HTR-8/SVneo (cell line): ENCODE measurements around the gene SPIN1.
A peak's percentile ranks its signal among the peaks of the same experiment; 100 is the strongest.

Source experiments
- DNase-seq: peaks from one replicate; pipeline ENCODE4 v3.0.0; 2011; ENCODE audit warnings: low spot score, mixed read lengths; ENCODE audit not compliant: insufficient read length
- FAIRE-seq: peaks from 2 replicates; lab custom pipeline; 2011; peaks lifted over from hg19 to GRCh38; lab: Jason Lieb, UNC

SPIN1 gene

GRCh38 chr9:88429595-88430430 lies 41.6 kb downstream of the SPIN1 start:
- DNase-seq = no peak
- no peak for FAIRE-seq

GRCh38 chr9:88433583-88434255 lies 45.5 kb downstream of the SPIN1 start:
- FAIRE-seq (no peak), DNase-seq (peak; percentile 44)

- DNase-seq (no peak), FAIRE-seq (no peak)
Observed at GRCh38 chr9:88435336-88435735, 47.1 kb downstream of the SPIN1 start.

- no peak for DNase-seq
- no peak for FAIRE-seq
Observed at GRCh38 chr9:88436379-88436778, 48.1 kb downstream of the SPIN1 start.

GRCh38 chr9:88437210-88438146 lies 49.2 kb downstream of the SPIN1 start:
- FAIRE-seq (no peak), DNase-seq (no peak)

GRCh38 chr9:88438811-88439210 lies 50.6 kb downstream of the SPIN1 start:
- DNase-seq (no peak), FAIRE-seq (no peak)

GRCh38 chr9:88441301-88442007 lies 53.2 kb downstream of the SPIN1 start:
- no peak for FAIRE-seq

GRCh38 chr9:88443480-88444113 lies 55.4 kb downstream of the SPIN1 start:
- FAIRE-seq (no peak), DNase-seq (no peak)

More at GRCh38 chr9:88441301-88442007, 53.2 kb downstream of the SPIN1 start:
- DNase-seq = no peak

GRCh38 chr9:88446728-88447127 lies 58.5 kb downstream of the SPIN1 start:
- FAIRE-seq (no peak), DNase-seq (no peak)

- DNase-seq (no peak), FAIRE-seq (no peak)
Observed at GRCh38 chr9:88447431-88447830, 59.2 kb downstream of the SPIN1 start.

GRCh38 chr9:88451160-88451559 lies 62.9 kb downstream of the SPIN1 start:
- FAIRE-seq (no peak), DNase-seq (no peak)

GRCh38 chr9:88458716-88459465 lies 70.6 kb downstream of the SPIN1 start:
- DNase-seq = no peak
- FAIRE-seq = no peak

GRCh38 chr9:88460587-88461332 lies 72.5 kb downstream of the SPIN1 start:
- FAIRE-seq (no peak), DNase-seq (no peak)

GRCh38 chr9:88462191-88462590 lies 73.9 kb downstream of the SPIN1 start:
- DNase-seq (no peak), FAIRE-seq (no peak)

GRCh38 chr9:88464851-88465250 lies 76.6 kb downstream of the SPIN1 start:
- no peak for FAIRE-seq
- DNase-seq = no peak

- DNase-seq (no peak), FAIRE-seq (no peak)
Observed at GRCh38 chr9:88468226-88468625, 80.0 kb downstream of the SPIN1 start.

- no peak for DNase-seq
- no peak for FAIRE-seq
Observed at GRCh38 chr9:88476491-88477271, 88.4 kb downstream of the SPIN1 start.
